Activated naive CD4-positive, alpha-beta T cell treated with anti-CD3 and anti-CD28 coated beads, Interleukin-2, amount 50 U/mL, for 24 hours (primary cell): Measurements from ENCODE around the gene VPS37C.

Experiments
- H3K27ac Mint-ChIP-seq: one replicate; pipeline ENCODE4 v1.8.0; 2021; ENCODE audit warnings: mild to moderate bottlenecking, mixed read lengths
- H3K27me3 Mint-ChIP-seq: one replicate; pipeline ENCODE4 v1.8.0; 2021; ENCODE audit warnings: mixed read lengths
- H3K36me3 Mint-ChIP-seq: one replicate; pipeline ENCODE4 v1.8.0; 2021; ENCODE audit warnings: mixed read lengths
- H3K4me1 Mint-ChIP-seq: one replicate; pipeline ENCODE4 v1.8.0; 2021; ENCODE audit warnings: mixed read lengths
- H3K4me3 Mint-ChIP-seq: one replicate; pipeline ENCODE4 v1.8.0; 2021; ENCODE audit warnings: mild to moderate bottlenecking, mixed read lengths
- H3K9me3 Mint-ChIP-seq: one replicate; pipeline ENCODE4 v1.8.0; 2021; ENCODE audit warnings: mixed read lengths

Gene VPS37C

GRCh38 chr11:61092908-61093763, 68.1 kb downstream of the VPS37C start:
- peak overlapping the region; percentile 89 for H3K4me3 Mint-ChIP-seq
- H3K36me3 Mint-ChIP-seq, result peaks cover 3% of the 10 kb centered on the region
- H3K27me3 Mint-ChIP-seq, result no peaks in the 10 kb centered on the region
- H3K27ac Mint-ChIP-seq, result peak overlapping the region; percentile 96
- H3K9me3 Mint-ChIP-seq, result no peaks in the 10 kb centered on the region
- H3K4me1 Mint-ChIP-seq, result peaks cover 45% of the 10 kb centered on the region

GRCh38 chr11:61092280-61092766, 68.9 kb downstream of the VPS37C start:
- H3K4me1 Mint-ChIP-seq, result peaks cover 47% of the 10 kb centered on the region
- peaks cover 3% of the 10 kb centered on the region for H3K36me3 Mint-ChIP-seq
- peak overlapping the region; percentile 96 for H3K27ac Mint-ChIP-seq
- no peaks in the 10 kb centered on the region for H3K9me3 Mint-ChIP-seq
- no peaks in the 10 kb centered on the region for H3K27me3 Mint-ChIP-seq
- H3K4me3 Mint-ChIP-seq, result peak overlapping the region; percentile 89

- Mint-ChIP-seq H3K9me3 (no peaks in the 10 kb centered on the region), H3K36me3 (peaks cover 3% of the 10 kb centered on the region), H3K27ac (peak overlapping the region; percentile 96), H3K27me3 (no peaks in the 10 kb centered on the region), H3K4me3 (peak overlapping the region; percentile 89), H3K4me1 (peaks cover 47% of the 10 kb centered on the region)
Observed at GRCh38 chr11:61091373-61092279, 69.6 kb downstream of the VPS37C start.

GRCh38 chr11:61090982-61091372, 70.2 kb downstream of the VPS37C start:
- no peaks in the 10 kb centered on the region for H3K9me3 Mint-ChIP-seq
- H3K27ac Mint-ChIP-seq, result peak overlapping the region; percentile 96
- H3K27me3 Mint-ChIP-seq, result no peaks in the 10 kb centered on the region
- peaks cover 3% of the 10 kb centered on the region for H3K36me3 Mint-ChIP-seq
- H3K4me3 Mint-ChIP-seq, result peak overlapping the region; percentile 89
- peaks cover 47% of the 10 kb centered on the region for H3K4me1 Mint-ChIP-seq

GRCh38 chr11:61090521-61090920, 70.7 kb downstream of the VPS37C start:
- Mint-ChIP-seq H3K4me1 (peaks cover 47% of the 10 kb centered on the region), H3K27ac (peak overlapping the region; percentile 96), H3K36me3 (peaks cover 3% of the 10 kb centered on the region), H3K27me3 (no peaks in the 10 kb centered on the region), H3K4me3 (peak overlapping the region; percentile 89), H3K9me3 (no peaks in the 10 kb centered on the region)

- no peaks in the 10 kb centered on the region for H3K9me3 Mint-ChIP-seq
- peak overlapping the region; percentile 41 for H3K27ac Mint-ChIP-seq
- peaks cover 3% of the 10 kb centered on the region for H3K36me3 Mint-ChIP-seq
- H3K4me1 Mint-ChIP-seq, result peaks cover 45% of the 10 kb centered on the region
- H3K27me3 Mint-ChIP-seq, result no peaks in the 10 kb centered on the region
- peak overlapping the region; percentile 89 for H3K4me3 Mint-ChIP-seq
Observed at GRCh38 chr11:61089806-61090491, 71.3 kb downstream of the VPS37C start.

GRCh38 chr11:61087426-61088119, 73.7 kb downstream of the VPS37C start:
- Mint-ChIP-seq H3K27me3 (no peaks in the 10 kb centered on the region), H3K9me3 (no peaks in the 10 kb centered on the region), H3K4me3 (no peak overlapping the region), H3K4me1 (peaks cover 45% of the 10 kb centered on the region), H3K36me3 (peaks cover 2% of the 10 kb centered on the region), H3K27ac (no peak overlapping the region)

- no peaks in the 10 kb centered on the region for H3K9me3 Mint-ChIP-seq
- H3K36me3 Mint-ChIP-seq, result peaks cover 2% of the 10 kb centered on the region
- peaks cover 58% of the 10 kb centered on the region for H3K4me1 Mint-ChIP-seq
- H3K27ac Mint-ChIP-seq, result peak overlapping the region; percentile 99
- no peaks in the 10 kb centered on the region for H3K27me3 Mint-ChIP-seq
- H3K4me3 Mint-ChIP-seq, result peak overlapping the region; percentile 78
Observed at GRCh38 chr11:61083601-61084147, 77.6 kb downstream of the VPS37C start.

- H3K27ac Mint-ChIP-seq, result peak overlapping the region; percentile 99
- no peaks in the 10 kb centered on the region for H3K9me3 Mint-ChIP-seq
- no peaks in the 10 kb centered on the region for H3K27me3 Mint-ChIP-seq
- H3K4me1 Mint-ChIP-seq, result peaks cover 62% of the 10 kb centered on the region
- peaks cover 2% of the 10 kb centered on the region for H3K36me3 Mint-ChIP-seq
- peak overlapping the region; percentile 78 for H3K4me3 Mint-ChIP-seq
Observed at GRCh38 chr11:61082931-61083531, 78.2 kb downstream of the VPS37C start.

GRCh38 chr11:61082062-61082870, 79.0 kb downstream of the VPS37C start:
- Mint-ChIP-seq H3K27me3 (no peaks in the 10 kb centered on the region), H3K4me3 (peak overlapping the region; percentile 78), H3K4me1 (peaks cover 68% of the 10 kb centered on the region), H3K9me3 (no peaks in the 10 kb centered on the region), H3K27ac (peak overlapping the region; percentile 99), H3K36me3 (peaks cover 2% of the 10 kb centered on the region)

- Mint-ChIP-seq H3K27me3 (no peaks in the 10 kb centered on the region), H3K4me3 (peak overlapping the region; percentile 78), H3K4me1 (peaks cover 78% of the 10 kb centered on the region), H3K9me3 (no peaks in the 10 kb centered on the region), H3K27ac (peak overlapping the region; percentile 93), H3K36me3 (peaks cover 2% of the 10 kb centered on the region)
Observed at GRCh38 chr11:61080986-61081590, 80.1 kb downstream of the VPS37C start.

GRCh38 chr11:61080526-61080925, 80.7 kb downstream of the VPS37C start:
- peak overlapping the region; percentile 78 for H3K4me3 Mint-ChIP-seq
- H3K9me3 Mint-ChIP-seq, result no peaks in the 10 kb centered on the region
- H3K27me3 Mint-ChIP-seq, result no peaks in the 10 kb centered on the region
- H3K4me1 Mint-ChIP-seq, result peaks cover 84% of the 10 kb centered on the region
- peak overlapping the region; percentile 93 for H3K27ac Mint-ChIP-seq
- peaks cover 2% of the 10 kb centered on the region for H3K36me3 Mint-ChIP-seq
